Adrenal gland (tissue), 5 donors: Measurements from ENCODE around the gene SMTNL2.

Experiments used
- POLR2A ChIP-seq, 2 donors: fragments of 450-650 bp; IDR thresholded peaks; one replicate each; pipeline ENCODE4 v1.6.1; 2017; ENCODE audit warnings: antibody characterized with exemption in 2 of 2, mild to moderate bottlenecking in 2 of 2, moderate library complexity in 1 of 2
- TF ChIP-seq, protein P1 (sequence below), 6 experiments: fragments of 450-650 bp in 4 of 6; fragments of 200-600 bp in 2 of 6; sonication (generic) in 1 of 6; IDR thresholded peaks; 1 replicate in 5 of 6; 2 replicates in 1 of 6; pipeline versions ENCODE4 v1.5.1 to v1.8.0; 2016 to 2021; ENCODE audit warnings: antibody characterized with exemption in 6 of 6, mild to moderate bottlenecking in 2 of 6, moderate library complexity in 1 of 6
- donor health status: DM: no; HTN: no; CAD: no.

DNA sequence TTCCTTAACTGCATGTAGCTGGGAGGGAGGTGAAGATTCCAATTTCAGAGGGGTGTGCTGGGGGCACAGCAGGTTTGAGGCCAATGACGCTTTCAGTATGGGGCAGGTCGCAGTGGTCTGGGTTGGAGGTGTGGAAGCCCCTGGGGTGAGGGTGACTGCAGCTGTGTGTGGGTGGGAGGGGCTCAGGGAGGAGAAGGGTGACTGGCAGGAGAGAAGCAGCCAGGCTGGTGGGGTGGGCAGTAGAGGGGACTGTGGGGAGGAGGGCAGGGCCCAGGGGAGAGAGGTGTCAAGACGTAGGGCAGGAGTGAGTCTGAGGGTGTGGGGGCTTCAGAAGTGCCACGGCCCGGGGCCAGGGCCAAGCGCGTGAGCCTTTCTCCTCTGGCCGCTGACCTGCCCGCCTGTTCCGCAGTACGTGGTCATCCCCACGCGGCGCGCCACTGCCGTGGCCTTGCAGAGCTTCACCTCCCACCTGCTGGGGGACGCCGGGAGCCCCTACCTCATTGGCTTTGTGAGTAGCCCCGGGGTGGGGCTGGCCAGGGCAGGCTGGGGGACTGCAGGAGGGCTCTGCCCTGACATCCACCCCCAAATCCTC is 48.6 kb upstream of the SMTNL2 start:
- TF ChIP-seq, protein P1, sequence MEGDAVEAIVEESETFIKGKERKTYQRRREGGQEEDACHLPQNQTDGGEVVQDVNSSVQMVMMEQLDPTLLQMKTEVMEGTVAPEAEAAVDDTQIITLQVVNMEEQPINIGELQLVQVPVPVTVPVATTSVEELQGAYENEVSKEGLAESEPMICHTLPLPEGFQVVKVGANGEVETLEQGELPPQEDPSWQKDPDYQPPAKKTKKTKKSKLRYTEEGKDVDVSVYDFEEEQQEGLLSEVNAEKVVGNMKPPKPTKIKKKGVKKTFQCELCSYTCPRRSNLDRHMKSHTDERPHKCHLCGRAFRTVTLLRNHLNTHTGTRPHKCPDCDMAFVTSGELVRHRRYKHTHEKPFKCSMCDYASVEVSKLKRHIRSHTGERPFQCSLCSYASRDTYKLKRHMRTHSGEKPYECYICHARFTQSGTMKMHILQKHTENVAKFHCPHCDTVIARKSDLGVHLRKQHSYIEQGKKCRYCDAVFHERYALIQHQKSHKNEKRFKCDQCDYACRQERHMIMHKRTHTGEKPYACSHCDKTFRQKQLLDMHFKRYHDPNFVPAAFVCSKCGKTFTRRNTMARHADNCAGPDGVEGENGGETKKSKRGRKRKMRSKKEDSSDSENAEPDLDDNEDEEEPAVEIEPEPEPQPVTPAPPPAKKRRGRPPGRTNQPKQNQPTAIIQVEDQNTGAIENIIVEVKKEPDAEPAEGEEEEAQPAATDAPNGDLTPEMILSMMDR (IDR thresholded peaks at IDR 0.05) = no peak
- TF ChIP-seq POLR2A (IDR thresholded peaks at IDR 0.05) = no peak
